Peyer's patch (tissue), 4 donors: ENCODE results near the gene PNCK.
A peak's percentile ranks its signal among the peaks of the same experiment; 100 is the strongest.
"Not testable (repeated sequence)": the region's sequence is repeated elsewhere in the genome, so short reads cannot be mapped to it uniquely, and the experiment has no call there.

Source experiments
- POLR2A ChIP-seq, 2 donors: fragments of 450-650 bp; IDR thresholded peaks; one replicate each; pipeline ENCODE4 v1.5.1; 2017; ENCODE audit warnings: antibody characterized with exemption in 2 of 2, mild to moderate bottlenecking in 2 of 2, moderate library complexity in 2 of 2
- TF ChIP-seq, protein P1 (sequence below), 6 experiments: fragments of 450-650 bp in 4 of 6; fragments of 200-600 bp in 2 of 6; sonication (generic) in 1 of 6; IDR thresholded peaks; one replicate each; pipeline ENCODE4 v1.5.1; 2017 to 2019; ENCODE audit warnings: antibody characterized with exemption in 6 of 6, mild to moderate bottlenecking in 3 of 6, moderate library complexity in 1 of 6

- TF ChIP-seq, protein P1, sequence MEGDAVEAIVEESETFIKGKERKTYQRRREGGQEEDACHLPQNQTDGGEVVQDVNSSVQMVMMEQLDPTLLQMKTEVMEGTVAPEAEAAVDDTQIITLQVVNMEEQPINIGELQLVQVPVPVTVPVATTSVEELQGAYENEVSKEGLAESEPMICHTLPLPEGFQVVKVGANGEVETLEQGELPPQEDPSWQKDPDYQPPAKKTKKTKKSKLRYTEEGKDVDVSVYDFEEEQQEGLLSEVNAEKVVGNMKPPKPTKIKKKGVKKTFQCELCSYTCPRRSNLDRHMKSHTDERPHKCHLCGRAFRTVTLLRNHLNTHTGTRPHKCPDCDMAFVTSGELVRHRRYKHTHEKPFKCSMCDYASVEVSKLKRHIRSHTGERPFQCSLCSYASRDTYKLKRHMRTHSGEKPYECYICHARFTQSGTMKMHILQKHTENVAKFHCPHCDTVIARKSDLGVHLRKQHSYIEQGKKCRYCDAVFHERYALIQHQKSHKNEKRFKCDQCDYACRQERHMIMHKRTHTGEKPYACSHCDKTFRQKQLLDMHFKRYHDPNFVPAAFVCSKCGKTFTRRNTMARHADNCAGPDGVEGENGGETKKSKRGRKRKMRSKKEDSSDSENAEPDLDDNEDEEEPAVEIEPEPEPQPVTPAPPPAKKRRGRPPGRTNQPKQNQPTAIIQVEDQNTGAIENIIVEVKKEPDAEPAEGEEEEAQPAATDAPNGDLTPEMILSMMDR (IDR thresholded peaks at IDR 0.05) = not testable (repeated sequence)
- peak in 1 of 2 donors; percentile 32 for TF ChIP-seq POLR2A (IDR thresholded peaks at IDR 0.05)
These were observed 25.7 kb upstream of the PNCK start for GRCh38 chrX:153699210-153699783.
